GM12878 (cell line): Measurements from ENCODE around the gene SLC17A7. TPM values are rescaled to one million over a fixed set of nuclear protein-coding genes. Genes with fewer than 3 reads are reported as not detected.

Experiments used
- ATF7 ChIP-seq: fragments of 450-650 bp; IDR thresholded peaks from 2 replicates; pipeline ENCODE4 v1.6.1; 2016; ENCODE audit warnings: low read depth, mild to moderate bottlenecking
- BRCA1 ChIP-seq: IDR thresholded peaks from 2 replicates; pipeline ENCODE4 v1.6.1; 2011; ENCODE audit warnings: low read depth, low read length, improper control_type of control experiment
- CBFB ChIP-seq: IDR thresholded peaks from 2 replicates; pipeline ENCODE4 v1.6.1; 2016; ENCODE audit warnings: antibody characterized with exemption, low read depth
- NFXL1 ChIP-seq: fragments of 450-650 bp; IDR thresholded peaks from 2 replicates; pipeline ENCODE4 v1.6.1; 2017; ENCODE audit warnings: antibody characterized with exemption, mild to moderate bottlenecking, borderline replicate concordance
- NRF1 ChIP-seq: conservative IDR thresholded peaks from 2 replicates; pipeline ENCODE4 v1.6.1; 2011; ENCODE audit warnings: mild to moderate bottlenecking, low read depth, low read length, improper control_type of control experiment
- PKNOX1 ChIP-seq: fragments of 450-650 bp; IDR thresholded peaks from 2 replicates; pipeline ENCODE4 v1.6.1; 2016; ENCODE audit warnings: mild to moderate bottlenecking
- RCOR1 ChIP-seq: conservative IDR thresholded peaks from 2 replicates; pipeline ENCODE4 v1.6.1; 2012; ENCODE audit warnings: low read depth, low read length, improper control_type of control experiment
- RELA ChIP-seq: fragments of 450-650 bp; IDR thresholded peaks from 2 replicates; pipeline ENCODE4 v1.8.0; 2014; ENCODE audit warnings: borderline replicate concordance; ENCODE audit not compliant: partially characterized antibody
- RUNX3 ChIP-seq: IDR thresholded peaks from 2 replicates; pipeline ENCODE4 v1.6.1; 2012; ENCODE audit warnings: low read length, inconsistent platforms
- SIN3A ChIP-seq: IDR thresholded peaks from 2 replicates; pipeline ENCODE4 v1.6.1; 2012; ENCODE audit warnings: low read depth, low read length, improper control_type of control experiment
- SMAD1 ChIP-seq: fragments of 450-650 bp; IDR thresholded peaks from 2 replicates; pipeline ENCODE4 v1.6.1; 2018; ENCODE audit warnings: mild to moderate bottlenecking, low read depth; ENCODE audit not compliant: partially characterized antibody
- TCF12 ChIP-seq: IDR thresholded peaks from 2 replicates; pipeline ENCODE4 v1.6.1; 2011; ENCODE audit warnings: low read depth, mild to moderate bottlenecking, low read length
- ZNF592 ChIP-seq: fragments of 450-650 bp; IDR thresholded peaks from 2 replicates; pipeline ENCODE4 v1.6.1; 2017; ENCODE audit warnings: mild to moderate bottlenecking, moderate library complexity
- polyA plus RNA-seq, 11 experiments: library from polyadenylated mRNA; depleted of rRNA in 4 of 11; unstranded in 6 of 11; stranded (reverse) in 5 of 11; fragments of >200 nt; fragmentation: Nextera tagmentation in 4 of 11; fragmentation: Illumina TruSeq in 1 of 11; extraction: Ambion mirVana in 4 of 11; extraction: Trizol in 1 of 11; gene quantifications; 1 replicate in 1 of 11; 2 replicates in 10 of 11; pipeline versions ENCODE4 v1.2.1 to v1.2.3, GENCODE V29; 2011 to 2016; ENCODE audit warnings: inconsistent platforms in 2 of 11, missing spikeins in 2 of 11, low read depth in 1 of 11
- total RNA-seq, 4 experiments: library from RNA; depleted of rRNA in 3 of 4; stranded (reverse); fragments of >200 nt in 3 of 4; fragmentation: Illumina TruSeq in 1 of 4; extraction: Trizol in 1 of 4; gene quantifications; 2 replicates each; pipeline versions ENCODE4 v1.2.1 to v1.2.3, GENCODE V29; 2013 to 2021
- TF ChIP-seq, protein P1 (sequence below): fragments of 450-650 bp; formaldehyde crosslinking; IDR thresholded peaks from 2 replicates; pipeline ENCODE4 v1.4.0; 2022; ENCODE audit warnings: mild to moderate bottlenecking, moderate library complexity
- TF ChIP-seq, protein P2 (sequence below): IDR thresholded peaks from 2 replicates; pipeline ENCODE4 v1.6.1; 2012; ENCODE audit warnings: low read depth, low read length, improper control_type of control experiment
- TF ChIP-seq, protein P3 (sequence below): fragments of 150-350 bp; IDR thresholded peaks from 2 replicates; pipeline ENCODE4 v1.6.1; 2016; ENCODE audit warnings: low read depth, low read length

Gene SLC17A7
- total and polyA plus RNA-seq, 10 of the 15 experiments (the other 5 are each of a cell fraction or from before 2014, with no cell fraction given) = 0.03 to 0.24 (median 0.06) TPM; not detected in 6

DNA sequence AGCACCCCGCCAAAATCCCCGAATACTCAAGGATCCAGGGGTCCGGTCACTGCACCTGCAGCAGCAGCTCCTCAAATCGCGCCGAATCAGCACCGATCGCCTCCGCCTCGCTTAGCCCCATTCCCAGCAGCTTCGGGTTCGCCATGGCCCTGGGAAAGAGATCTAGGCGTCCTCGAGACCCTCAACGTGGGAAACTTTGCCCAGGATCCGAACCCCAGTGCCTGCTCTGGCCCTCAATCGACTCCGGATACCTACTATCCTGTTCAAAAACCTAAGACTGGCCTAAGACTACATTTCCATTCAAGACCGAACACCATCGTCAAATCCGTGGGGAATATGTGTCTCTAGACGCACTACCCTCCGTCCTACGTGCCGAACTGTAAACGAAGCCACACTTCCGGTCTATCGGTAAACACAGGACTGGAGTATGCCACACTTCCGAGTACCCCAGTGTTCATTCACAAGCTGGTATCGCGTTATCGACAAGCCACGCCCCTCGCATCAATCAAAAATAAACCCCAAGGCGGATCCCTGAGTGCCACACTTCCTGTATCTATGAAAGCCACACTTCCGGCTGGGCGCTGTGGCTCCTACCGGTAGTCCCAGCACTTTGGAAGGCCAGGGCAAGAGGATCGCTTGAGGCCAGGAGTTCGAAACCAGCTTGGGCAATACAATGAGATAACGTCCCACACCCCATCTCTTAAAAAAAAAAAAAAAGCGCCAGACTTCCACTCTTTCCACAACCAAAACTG lies 10.3 kb upstream of the SLC17A7 start, which contains the start of gene PIH1D1 (continued):
- peak; percentile 79 for TF ChIP-seq SMAD1
- no peak for TF ChIP-seq NFXL1
- 0 out of 2 replicates have a peak, but pooled peaks have one; percentile 31 for TF ChIP-seq SIN3A
- TF ChIP-seq BRCA1 = peak; percentile 76
- peak; percentile 54 for TF ChIP-seq RELA
- peak; percentile 98 for TF ChIP-seq PKNOX1
- TF ChIP-seq, protein P1, sequence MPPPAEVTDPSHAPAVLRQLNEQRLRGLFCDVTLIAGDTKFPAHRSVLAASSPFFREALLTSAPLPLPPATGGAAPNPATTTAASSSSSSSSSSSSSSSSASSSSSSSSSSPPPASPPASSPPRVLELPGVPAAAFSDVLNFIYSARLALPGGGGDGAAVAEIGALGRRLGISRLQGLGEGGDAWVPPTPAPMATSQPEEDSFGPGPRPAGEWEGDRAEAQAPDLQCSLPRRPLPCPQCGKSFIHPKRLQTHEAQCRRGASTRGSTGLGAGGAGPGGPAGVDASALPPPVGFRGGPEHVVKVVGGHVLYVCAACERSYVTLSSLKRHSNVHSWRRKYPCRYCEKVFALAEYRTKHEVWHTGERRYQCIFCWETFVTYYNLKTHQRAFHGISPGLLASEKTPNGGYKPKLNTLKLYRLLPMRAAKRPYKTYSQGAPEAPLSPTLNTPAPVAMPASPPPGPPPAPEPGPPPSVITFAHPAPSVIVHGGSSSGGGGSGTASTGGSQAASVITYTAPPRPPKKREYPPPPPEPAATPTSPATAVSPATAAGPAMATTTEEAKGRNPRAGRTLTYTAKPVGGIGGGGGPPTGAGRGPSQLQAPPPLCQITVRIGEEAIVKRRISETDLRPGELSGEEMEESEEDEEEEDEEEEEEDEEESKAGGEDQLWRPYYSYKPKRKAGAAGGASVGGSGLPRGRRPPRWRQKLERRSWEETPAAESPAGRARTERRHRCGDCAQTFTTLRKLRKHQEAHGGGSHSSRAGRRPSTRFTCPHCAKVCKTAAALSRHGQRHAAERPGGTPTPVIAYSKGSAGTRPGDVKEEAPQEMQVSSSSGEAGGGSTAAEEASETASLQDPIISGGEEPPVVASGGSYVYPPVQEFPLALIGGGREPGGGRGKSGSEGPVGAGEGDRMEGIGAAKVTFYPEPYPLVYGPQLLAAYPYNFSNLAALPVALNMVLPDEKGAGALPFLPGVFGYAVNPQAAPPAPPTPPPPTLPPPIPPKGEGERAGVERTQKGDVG (CRISPR knock-in tag) = no peak
- no peak for TF ChIP-seq NRF1
- peak; percentile 75; the same call in 1 of the 2 replicates for TF ChIP-seq CBFB
- TF ChIP-seq ZNF592 = peak; percentile 100
- peak; percentile 49; the same call in 1 of the 2 replicates for TF ChIP-seq ATF7
- TF ChIP-seq, protein P2, sequence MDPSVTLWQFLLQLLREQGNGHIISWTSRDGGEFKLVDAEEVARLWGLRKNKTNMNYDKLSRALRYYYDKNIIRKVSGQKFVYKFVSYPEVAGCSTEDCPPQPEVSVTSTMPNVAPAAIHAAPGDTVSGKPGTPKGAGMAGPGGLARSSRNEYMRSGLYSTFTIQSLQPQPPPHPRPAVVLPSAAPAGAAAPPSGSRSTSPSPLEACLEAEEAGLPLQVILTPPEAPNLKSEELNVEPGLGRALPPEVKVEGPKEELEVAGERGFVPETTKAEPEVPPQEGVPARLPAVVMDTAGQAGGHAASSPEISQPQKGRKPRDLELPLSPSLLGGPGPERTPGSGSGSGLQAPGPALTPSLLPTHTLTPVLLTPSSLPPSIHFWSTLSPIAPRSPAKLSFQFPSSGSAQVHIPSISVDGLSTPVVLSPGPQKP = peak; percentile 81
- TF ChIP-seq TCF12 = no peak
- TF ChIP-seq, protein P3, sequence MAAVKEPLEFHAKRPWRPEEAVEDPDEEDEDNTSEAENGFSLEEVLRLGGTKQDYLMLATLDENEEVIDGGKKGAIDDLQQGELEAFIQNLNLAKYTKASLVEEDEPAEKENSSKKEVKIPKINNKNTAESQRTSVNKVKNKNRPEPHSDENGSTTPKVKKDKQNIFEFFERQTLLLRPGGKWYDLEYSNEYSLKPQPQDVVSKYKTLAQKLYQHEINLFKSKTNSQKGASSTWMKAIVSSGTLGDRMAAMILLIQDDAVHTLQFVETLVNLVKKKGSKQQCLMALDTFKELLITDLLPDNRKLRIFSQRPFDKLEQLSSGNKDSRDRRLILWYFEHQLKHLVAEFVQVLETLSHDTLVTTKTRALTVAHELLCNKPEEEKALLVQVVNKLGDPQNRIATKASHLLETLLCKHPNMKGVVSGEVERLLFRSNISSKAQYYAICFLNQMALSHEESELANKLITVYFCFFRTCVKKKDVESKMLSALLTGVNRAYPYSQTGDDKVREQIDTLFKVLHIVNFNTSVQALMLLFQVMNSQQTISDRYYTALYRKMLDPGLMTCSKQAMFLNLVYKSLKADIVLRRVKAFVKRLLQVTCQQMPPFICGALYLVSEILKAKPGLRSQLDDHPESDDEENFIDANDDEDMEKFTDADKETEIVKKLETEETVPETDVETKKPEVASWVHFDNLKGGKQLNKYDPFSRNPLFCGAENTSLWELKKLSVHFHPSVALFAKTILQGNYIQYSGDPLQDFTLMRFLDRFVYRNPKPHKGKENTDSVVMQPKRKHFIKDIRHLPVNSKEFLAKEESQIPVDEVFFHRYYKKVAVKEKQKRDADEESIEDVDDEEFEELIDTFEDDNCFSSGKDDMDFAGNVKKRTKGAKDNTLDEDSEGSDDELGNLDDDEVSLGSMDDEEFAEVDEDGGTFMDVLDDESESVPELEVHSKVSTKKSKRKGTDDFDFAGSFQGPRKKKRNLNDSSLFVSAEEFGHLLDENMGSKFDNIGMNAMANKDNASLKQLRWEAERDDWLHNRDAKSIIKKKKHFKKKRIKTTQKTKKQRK = no peak
- TF ChIP-seq RUNX3 = peak; percentile 50
- 0 out of 2 replicates have a peak, but pooled peaks have one; percentile 69 for TF ChIP-seq RCOR1
